Stimulated activated CD4-positive, alpha-beta T cell treated with anti-CD3 and anti-CD28 coated beads, Interleukin-4, amount 100 ng/mL, for 48 hours (primary cell): ENCODE measurements around the gene CELF1.
"Not testable (repeated sequence)": the region's sequence is repeated elsewhere in the genome, so short reads cannot be mapped to it uniquely, and the experiment has no call there.

Source experiments
- DNase-seq, 2 donors: peaks; one replicate each; pipeline ENCODE4 v3.0.0-alpha.2; 2020; ENCODE audit warnings: low read depth in 2 of 2

Gene CELF1

GRCh38 chr11:47573321-47573720 lies 20.4 kb upstream of the CELF1 start:
- no peak for DNase-seq

GRCh38 chr11:47572715-47573255 lies 19.9 kb upstream of the CELF1 start:
- no peak for DNase-seq

- no peak for DNase-seq
These were observed 19.0 kb upstream of the CELF1 start for GRCh38 chr11:47571895-47572294.

- no peak for DNase-seq
These were observed 18.4 kb upstream of the CELF1 start for GRCh38 chr11:47571357-47571729.

GRCh38 chr11:47570651-47571356 lies 17.9 kb upstream of the CELF1 start:
- DNase-seq: no peak

GRCh38 chr11:47569646-47570045 lies 16.7 kb upstream of the CELF1 start:
- no peak for DNase-seq

GRCh38 chr11:47566149-47566698 lies 13.3 kb upstream of the CELF1 start:
- DNase-seq: no peak

DNA sequence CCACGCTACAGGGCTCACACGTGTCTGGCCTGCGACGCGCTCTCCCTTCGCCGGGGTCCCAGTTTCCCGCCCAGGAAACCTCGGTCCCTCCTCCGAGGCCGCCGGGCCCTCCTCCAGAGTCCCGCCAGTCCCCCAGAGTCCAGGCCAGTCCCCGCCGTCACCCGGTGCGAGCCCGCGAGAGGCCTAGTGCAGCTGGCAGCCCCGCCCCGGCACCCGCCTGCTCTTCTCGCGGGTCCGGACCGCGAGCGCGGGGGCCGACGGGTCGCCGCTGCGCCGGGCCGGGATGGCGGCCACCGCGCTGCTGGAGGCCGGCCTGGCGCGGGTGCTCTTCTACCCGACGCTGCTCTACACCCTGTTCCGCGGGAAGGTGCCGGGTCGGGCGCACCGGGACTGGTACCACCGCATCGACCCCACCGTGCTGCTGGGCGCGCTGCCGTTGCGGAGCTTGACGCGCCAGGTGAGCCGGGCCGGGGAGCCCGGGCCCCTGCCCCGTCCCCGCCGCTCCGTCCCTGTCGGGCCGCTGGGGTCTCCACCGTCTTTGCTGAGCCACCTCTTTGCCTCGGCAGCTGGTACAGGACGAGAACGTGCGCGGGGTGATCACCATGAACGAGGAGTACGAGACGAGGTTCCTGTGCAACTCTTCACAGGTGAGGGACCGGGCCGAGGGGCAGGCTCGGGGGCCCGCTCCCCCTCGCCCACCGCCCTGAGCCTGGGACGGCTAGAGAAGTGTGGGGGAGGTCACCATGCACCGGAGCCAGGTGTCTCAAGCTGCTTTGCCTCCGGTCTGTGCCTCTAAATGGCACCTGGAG lies 12.6 kb upstream of the CELF1 start, which contains the start of gene PTPMT1:
PTPMT1 (plus strand) TSS at position 260 of the 809 bp plus-strand sequence; CDS start at position 284, 24 bp downstream.
- DNase-seq: peak; percentile 54 to 69

- DNase-seq: no peak
These were observed 12.0 kb upstream of the CELF1 start for GRCh38 chr11:47564933-47565339.

- DNase-seq: not testable (repeated sequence)
These were observed 11.4 kb upstream of the CELF1 start for GRCh38 chr11:47564366-47564765.

DNA sequence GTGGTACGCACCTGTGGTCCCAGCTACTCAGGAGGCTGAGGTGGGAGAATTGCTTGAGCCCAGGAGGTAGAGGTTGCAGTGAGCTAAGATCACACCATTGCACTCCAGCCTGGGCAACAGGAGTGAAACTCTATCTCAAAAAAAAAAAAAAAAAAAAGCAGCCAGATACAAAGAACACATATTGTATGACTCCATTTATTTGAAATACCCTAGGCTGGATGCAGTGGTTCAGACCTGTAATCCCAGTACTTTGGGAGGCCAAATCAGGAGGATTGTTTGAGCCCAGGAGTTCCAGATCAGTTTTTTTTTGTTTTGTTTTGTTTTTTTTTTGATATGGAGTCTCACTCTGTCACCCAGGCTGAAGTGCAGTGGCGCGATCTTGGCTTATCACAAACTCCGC lies 9.5 kb upstream of the CELF1 start:
- not testable (repeated sequence) for DNase-seq

- DNase-seq: no peak
These were observed 7.5 kb upstream of the CELF1 start for GRCh38 chr11:47560426-47560825.

DNA sequence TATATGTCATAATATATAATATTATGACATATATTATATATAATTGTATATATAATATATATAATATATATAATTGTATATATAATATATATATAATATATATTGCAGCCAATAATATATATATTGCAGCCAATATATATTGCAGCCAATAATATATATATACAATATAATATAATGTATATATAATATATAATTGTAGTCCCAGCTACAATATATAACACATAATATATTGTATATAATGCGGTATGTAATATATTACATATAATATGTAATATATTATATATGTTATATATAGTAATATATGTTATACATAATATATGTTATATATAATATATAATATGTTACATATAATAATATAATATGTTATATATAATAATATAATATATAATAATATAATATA lies 5.8 kb upstream of the CELF1 start:
- no peak for DNase-seq

DNA sequence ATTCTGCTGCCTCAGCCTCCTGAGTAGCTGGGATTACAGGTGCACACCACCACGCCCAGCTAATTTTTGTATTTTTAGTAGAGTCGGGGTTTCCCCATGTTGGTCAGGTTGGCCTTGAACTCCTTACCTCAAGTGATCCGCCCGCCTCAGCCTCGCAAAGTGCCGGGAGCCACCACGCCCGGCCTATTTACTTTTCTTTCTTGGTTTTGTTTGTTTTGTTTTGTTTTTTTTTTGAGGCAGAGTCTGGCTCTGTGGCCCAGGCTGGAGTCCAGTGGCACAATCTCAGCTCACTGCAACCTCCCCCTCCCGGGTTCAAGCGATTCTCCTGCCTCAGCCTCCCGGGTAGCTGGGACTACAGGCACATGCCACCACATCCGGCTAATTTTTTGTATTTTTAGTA lies 4.1 kb upstream of the CELF1 start:
- not testable (repeated sequence) for DNase-seq

- DNase-seq: no peak
These were observed 443 bp upstream of the CELF1 start for GRCh38 chr11:47553406-47553743.

DNA sequence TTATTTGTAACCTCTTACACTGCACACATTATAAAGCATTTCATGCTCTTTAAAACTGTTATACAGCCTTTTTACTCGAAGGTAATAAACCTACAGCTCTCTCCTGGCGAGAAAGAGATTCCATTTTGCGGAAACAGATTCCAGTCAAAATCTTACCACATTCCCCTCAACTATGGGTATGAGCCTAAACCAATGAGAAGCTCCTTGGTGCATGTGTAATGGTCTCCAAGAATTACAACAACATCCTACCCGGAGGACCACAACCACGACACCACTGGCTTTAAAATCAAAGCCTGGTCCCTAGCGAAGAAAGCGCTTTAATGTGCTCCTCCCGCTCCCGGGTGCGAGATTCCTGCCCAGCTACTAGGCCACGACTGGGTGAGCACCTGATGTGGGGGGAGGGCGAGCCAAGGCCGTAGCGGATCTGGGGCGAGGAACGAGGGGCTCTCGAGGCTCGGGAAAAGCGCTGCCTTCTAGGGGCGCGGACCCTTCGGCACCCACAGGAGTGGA lies 821 bp downstream of the CELF1 start:
- DNase-seq: no peak

- DNase-seq: no peak
These were observed 1.8 kb downstream of the CELF1 start for GRCh38 chr11:47551086-47551485.

DNA sequence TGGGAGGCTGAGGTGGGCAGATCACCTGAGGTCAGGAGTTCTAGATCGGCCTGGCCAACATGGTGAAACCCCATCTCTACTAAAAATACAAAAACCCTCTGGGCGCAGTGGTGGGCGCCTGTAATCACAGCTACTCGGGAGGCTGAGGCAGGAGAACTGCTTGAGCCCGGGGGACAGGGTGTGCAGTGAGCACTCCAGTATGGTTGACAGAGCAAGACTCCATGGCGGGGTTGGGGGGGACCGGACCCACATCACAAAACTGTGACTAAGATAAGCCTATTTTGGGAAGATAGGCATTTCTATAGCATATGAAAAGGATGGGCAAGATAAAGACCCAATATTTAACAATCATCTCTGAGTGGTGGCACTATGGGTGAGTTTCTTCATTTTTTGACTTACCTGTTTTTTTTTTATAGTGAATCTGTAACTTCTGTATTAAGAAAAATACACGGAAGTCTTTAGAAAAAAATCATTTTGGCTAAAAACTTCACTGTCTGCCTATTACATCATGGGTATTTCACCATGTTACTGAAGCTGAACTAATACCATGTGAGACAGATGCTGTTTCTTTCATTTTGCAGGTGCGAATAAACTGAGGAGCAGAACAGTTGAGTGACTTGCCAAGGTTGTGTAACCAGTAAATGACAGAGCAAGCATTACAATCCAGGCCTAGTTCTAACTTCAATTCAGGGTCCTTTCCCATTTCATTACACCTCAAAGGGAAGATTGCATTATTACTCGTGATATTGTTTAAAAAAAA lies 2.5 kb downstream of the CELF1 start:
- no peak for DNase-seq

GRCh38 chr11:47546274-47546673 lies 6.7 kb downstream of the CELF1 start:
- DNase-seq: not testable (repeated sequence)

DNA sequence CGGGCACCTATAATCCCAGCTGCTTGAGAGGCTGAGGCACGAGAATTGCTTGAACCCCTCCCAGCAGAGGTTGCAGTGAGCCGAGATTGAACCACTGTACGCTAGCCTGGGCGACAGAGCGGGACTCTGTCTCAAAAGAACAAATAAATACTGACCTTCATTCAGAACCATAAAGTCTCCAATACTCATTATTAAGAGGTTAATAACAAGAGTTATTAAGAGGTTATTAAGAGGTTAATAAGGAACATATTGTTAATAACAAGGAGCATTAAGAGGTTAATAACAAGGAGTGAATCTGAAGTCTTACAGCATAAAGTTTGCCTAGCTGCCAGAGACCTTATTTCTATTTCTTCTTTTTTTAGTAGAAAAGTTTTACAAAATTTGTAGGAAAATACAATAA lies 7.6 kb downstream of the CELF1 start:
- no peak for DNase-seq

GRCh38 chr11:47541070-47541469 lies 11.9 kb downstream of the CELF1 start:
- DNase-seq: no peak

GRCh38 chr11:47539681-47540039 lies 13.3 kb downstream of the CELF1 start:
- no peak for DNase-seq
